A673 (cell line): Measurements from ENCODE around the gene GAS2. TPM values are rescaled to one million over a fixed set of nuclear protein-coding genes. Genes with fewer than 3 reads are reported as not detected.

Source experiments
- BruUV-seq: library from RNA; stranded (reverse); fragments of 400-500 nt; replicated peaks from 2 replicates; lab custom pipeline; 2021; lab: Mats Ljungman, UMichigan
- CTCF ChIA-PET: fragments of 300-600 bp; sonication (Branson Sonifier 250); formaldehyde crosslinking; loops from one replicate; lab custom pipeline; 2022; ENCODE audit warnings: antibody characterized with exemption; lab: Charles Lee
- POLR2A ChIA-PET: fragments of 300-600 bp; sonication (Branson Sonifier 250); formaldehyde crosslinking; loops from one replicate; lab custom pipeline; 2022; ENCODE audit warnings: antibody characterized with exemption; ENCODE audit not compliant: low non-redundant PET; lab: Charles Lee
- DNase-seq: peaks from one replicate; pipeline ENCODE4 v3.0.0-alpha.2; 2015; ENCODE audit warnings: low spot score
- H3K27ac ChIP-seq: fragments of 200-600 bp; sonication (generic); 2 replicates; pipeline ENCODE4 v1.5.1; 2016; ENCODE audit warnings: mixed run types, low read depth, mild to moderate bottlenecking, mixed read lengths, antibody characterized with exemption, low read length; ENCODE audit not compliant: poor library complexity, severe bottlenecking
- H3K27me3 ChIP-seq: fragments of 200-600 bp; sonication (generic); replicated peaks from 2 replicates; pipeline ENCODE4 v1.6.1; 2017; ENCODE audit warnings: mixed run types, low read depth, mild to moderate bottlenecking, mixed read lengths, antibody characterized with exemption, low read length; ENCODE audit not compliant: insufficient read depth, poor library complexity
- H3K36me3 ChIP-seq: fragments of 200-600 bp; sonication (generic); 2 replicates; pipeline ENCODE4 v1.6.1; 2016; ENCODE audit warnings: mixed run types, mild to moderate bottlenecking, mixed read lengths, antibody characterized with exemption, low read length; ENCODE audit not compliant: insufficient read depth, poor library complexity, severe bottlenecking
- H3K4me1 ChIP-seq: fragments of 200-600 bp; sonication (generic); 2 replicates; pipeline ENCODE4 v1.6.1; 2017; ENCODE audit warnings: mixed run types, mild to moderate bottlenecking, mixed read lengths, antibody characterized with exemption, low read length; ENCODE audit not compliant: insufficient read depth, poor library complexity, severe bottlenecking
- H3K4me3 ChIP-seq: fragments of 200-600 bp; sonication (generic); 2 replicates; pipeline ENCODE4 v1.5.1; 2016; ENCODE audit warnings: low read depth, mixed run types, mild to moderate bottlenecking, mixed read lengths, low read length; ENCODE audit not compliant: poor library complexity, severe bottlenecking
- H3K9me3 ChIP-seq: fragments of 200-600 bp; sonication (generic); 2 replicates; pipeline ENCODE4 v1.6.1; 2016; ENCODE audit warnings: mixed run types, low read depth, mild to moderate bottlenecking, mixed read lengths, antibody characterized with exemption, low read length; ENCODE audit not compliant: poor library complexity, severe bottlenecking
- EZH2 ChIP-seq: fragments of 200-600 bp; sonication (generic); IDR thresholded peaks from 2 replicates; pipeline ENCODE4 v1.6.1; 2017; ENCODE audit warnings: borderline replicate concordance, low read depth, mild to moderate bottlenecking, mixed read lengths, antibody characterized with exemption, low read length; ENCODE audit not compliant: poor library complexity, severe bottlenecking
- intact Hi-C: fragments of 100-400 bp; cut with micrococcal nuclease; formaldehyde crosslinking; loops from one replicate; pipeline ENCODE4 v1.10.0; 2022; ENCODE audit not compliant: unreplicated experiment
- total RNA-seq: library from RNA; stranded (reverse); gene quantifications from 2 replicates; pipeline ENCODE4 v1.2.3, GENCODE V29; 2021
- TF ChIP-seq, protein P1 (sequence below): fragments of 300-800, 200-600 bp; sonication (generic); conservative IDR thresholded peaks from 2 replicates; pipeline ENCODE4 v1.5.1; 2017; ENCODE audit warnings: low read depth, mild to moderate bottlenecking, antibody characterized with exemption, low read length, moderate library complexity, mixed read lengths

The GAS2 gene
- total RNA-seq, 1 experiment from 2014 or later = 1.8 TPM

DNA sequence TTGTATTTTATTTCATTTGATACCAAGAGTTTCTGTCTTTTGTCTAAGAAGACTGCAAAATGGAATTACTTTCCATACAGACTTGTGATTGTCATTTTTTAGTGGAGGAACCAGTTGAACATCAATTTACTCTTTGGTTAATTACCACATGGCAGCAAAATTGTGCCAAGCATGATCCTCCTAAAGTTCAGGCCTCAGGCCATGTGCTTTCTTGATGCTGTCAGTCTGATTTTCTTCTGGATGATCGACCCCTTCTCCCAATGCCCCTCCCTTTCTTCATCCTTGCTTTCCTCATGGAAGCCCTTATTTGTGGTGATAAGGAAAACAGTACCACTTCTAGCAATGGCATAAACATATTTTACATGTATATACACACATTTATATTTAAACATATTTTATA is 87.0 kb downstream of the GAS2 start:
- Histone ChIP-seq H3K9me3 (no peaks in the 10 kb centered on the region), H3K27ac (no peak overlapping the region), H3K27me3 (no peaks in the 10 kb centered on the region), H3K36me3 (no peaks in the 10 kb centered on the region), H3K4me3 (no peak overlapping the region), H3K4me1 (no peaks in the 10 kb centered on the region)
- intact Hi-C loops = no loop called here
- no peak for TF ChIP-seq EZH2
- TF ChIP-seq, protein P1, sequence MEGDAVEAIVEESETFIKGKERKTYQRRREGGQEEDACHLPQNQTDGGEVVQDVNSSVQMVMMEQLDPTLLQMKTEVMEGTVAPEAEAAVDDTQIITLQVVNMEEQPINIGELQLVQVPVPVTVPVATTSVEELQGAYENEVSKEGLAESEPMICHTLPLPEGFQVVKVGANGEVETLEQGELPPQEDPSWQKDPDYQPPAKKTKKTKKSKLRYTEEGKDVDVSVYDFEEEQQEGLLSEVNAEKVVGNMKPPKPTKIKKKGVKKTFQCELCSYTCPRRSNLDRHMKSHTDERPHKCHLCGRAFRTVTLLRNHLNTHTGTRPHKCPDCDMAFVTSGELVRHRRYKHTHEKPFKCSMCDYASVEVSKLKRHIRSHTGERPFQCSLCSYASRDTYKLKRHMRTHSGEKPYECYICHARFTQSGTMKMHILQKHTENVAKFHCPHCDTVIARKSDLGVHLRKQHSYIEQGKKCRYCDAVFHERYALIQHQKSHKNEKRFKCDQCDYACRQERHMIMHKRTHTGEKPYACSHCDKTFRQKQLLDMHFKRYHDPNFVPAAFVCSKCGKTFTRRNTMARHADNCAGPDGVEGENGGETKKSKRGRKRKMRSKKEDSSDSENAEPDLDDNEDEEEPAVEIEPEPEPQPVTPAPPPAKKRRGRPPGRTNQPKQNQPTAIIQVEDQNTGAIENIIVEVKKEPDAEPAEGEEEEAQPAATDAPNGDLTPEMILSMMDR = no peak
- ChIA-PET POLR2A (no interaction called here), CTCF (no interaction called here)
- no TSS peak for BruUV-seq
- no peak for DNase-seq

DNA sequence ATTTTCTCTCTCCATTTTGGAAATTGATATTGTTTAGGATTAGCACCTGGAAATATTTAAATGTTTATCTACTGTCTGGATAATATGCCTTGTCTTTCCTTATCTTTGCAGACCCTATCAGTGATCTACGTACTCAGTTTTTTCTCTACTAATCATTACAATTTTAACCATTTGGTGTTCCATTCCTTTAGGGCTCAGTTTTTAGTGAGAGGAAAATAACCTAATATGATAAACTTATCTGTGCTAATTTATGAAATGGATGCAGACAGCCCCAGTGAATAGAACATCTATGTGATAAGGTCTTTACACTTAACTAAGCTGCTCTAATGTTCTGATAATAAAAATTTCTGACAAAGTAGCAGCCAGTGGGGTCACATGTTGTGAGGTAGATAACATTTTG is 94.7 kb downstream of the GAS2 start:
- POLR2A ChIA-PET = no interaction called here
- intact Hi-C loops = no loop called here
- no peaks in the 10 kb centered on the region for H3K9me3 ChIP-seq
- no peak for TF ChIP-seq EZH2
- TF ChIP-seq, protein P1 = no peak
- no peaks in the 10 kb centered on the region for H3K36me3 ChIP-seq
- no peaks in the 10 kb centered on the region for H3K27me3 ChIP-seq
- no TSS peak for BruUV-seq
- no peak overlapping the region for H3K27ac ChIP-seq
- no peak for DNase-seq
- H3K4me1 ChIP-seq = no peaks in the 10 kb centered on the region
- CTCF ChIA-PET = no interaction called here
- H3K4me3 ChIP-seq = no peak overlapping the region

DNA sequence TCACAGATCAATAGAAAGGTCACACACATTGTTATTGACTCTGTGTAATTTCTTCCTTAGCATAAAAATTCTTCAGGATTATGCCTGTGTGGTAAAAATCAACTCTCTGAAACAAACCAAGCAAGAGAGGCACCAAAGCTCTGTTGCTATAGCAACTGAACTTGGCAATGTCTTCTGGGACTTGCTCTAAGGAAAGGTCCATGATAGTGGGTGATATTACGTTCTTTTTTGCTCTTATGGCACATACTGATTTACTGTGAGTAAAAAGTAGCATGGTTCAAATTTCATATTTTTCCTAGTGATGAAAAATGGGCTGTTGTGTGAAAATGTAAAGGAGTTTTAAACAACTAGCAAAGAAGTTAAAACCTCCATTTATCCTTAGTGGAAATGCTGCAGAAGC is 96.8 kb downstream of the GAS2 start:
- intact Hi-C loops = no loop called here
- DNase-seq = no peak
- BruUV-seq = no TSS peak
- Histone ChIP-seq H3K27me3 (no peaks in the 10 kb centered on the region), H3K36me3 (no peaks in the 10 kb centered on the region), H3K4me1 (no peaks in the 10 kb centered on the region), H3K9me3 (no peaks in the 10 kb centered on the region), H3K27ac (no peak overlapping the region), H3K4me3 (no peak overlapping the region)
- ChIA-PET CTCF (no interaction called here), POLR2A (no interaction called here)
- TF ChIP-seq, protein P1 = no peak
- TF ChIP-seq EZH2 = no peak
